ENCODE results near the gene CAPN7.

CAPN7 gene

DNA sequence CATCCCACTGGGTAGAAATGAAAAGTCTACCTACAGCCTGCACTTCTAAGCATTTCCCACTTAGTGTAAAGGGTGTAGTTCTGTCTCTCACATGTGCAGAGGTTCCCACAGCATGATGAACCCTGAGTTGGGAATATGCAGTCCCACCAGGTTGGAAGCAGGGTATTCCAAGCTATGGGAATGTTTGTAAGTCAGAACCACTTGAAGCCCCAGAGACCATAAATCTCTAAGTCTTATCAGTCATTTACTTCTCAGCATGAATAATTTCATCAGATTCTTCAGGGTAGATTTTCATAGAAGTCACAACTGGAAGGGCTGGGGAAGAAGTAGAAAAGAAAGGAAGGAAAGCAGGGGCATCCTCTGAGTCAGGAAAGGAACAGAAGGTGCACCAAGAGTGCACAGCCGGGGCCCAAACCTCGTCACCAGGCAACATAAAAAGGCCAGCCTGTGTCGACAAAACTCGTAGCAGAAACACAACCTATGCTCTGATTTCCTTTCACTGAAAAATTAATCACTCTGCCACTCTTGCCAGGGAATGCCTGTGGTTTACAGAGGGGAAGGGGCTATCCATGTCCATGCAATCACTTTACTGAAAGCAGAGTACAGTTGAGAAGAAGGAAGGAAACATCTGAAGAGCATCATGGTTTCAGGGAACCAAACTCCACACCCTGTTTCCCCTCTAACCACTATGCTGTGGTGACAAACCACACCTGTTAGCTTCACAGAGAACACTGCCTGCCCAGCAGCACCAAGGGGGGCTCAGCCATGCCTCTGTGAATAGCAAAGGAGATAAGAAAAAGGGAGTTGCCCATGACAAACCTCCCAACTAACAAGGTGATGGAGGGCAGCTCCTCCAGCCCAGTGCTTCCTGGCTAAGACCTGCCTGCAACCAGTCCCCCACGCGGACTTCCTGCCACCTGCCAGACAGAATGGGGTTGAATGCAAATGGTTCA, 85.8 kb downstream of the CAPN7 start:
- TF ChIP-seq, protein P1, sequence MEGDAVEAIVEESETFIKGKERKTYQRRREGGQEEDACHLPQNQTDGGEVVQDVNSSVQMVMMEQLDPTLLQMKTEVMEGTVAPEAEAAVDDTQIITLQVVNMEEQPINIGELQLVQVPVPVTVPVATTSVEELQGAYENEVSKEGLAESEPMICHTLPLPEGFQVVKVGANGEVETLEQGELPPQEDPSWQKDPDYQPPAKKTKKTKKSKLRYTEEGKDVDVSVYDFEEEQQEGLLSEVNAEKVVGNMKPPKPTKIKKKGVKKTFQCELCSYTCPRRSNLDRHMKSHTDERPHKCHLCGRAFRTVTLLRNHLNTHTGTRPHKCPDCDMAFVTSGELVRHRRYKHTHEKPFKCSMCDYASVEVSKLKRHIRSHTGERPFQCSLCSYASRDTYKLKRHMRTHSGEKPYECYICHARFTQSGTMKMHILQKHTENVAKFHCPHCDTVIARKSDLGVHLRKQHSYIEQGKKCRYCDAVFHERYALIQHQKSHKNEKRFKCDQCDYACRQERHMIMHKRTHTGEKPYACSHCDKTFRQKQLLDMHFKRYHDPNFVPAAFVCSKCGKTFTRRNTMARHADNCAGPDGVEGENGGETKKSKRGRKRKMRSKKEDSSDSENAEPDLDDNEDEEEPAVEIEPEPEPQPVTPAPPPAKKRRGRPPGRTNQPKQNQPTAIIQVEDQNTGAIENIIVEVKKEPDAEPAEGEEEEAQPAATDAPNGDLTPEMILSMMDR (IDR thresholded peaks at IDR 0.05): peak; percentile 7
- Histone ChIP-seq H3K27me3 (no peaks in the 10 kb centered on the region), H3K9me3 (no peaks in the 10 kb centered on the region), H3K4me1 (ENCODE audit: control insufficient read depth in 1 of 2, insufficient read depth in 1 of 2, low read depth in 1 of 2, low read length in 1 of 2) (peaks cover 100% of the 10 kb centered on the region in 2 experiments), H3K4me3 (ENCODE audit: low read depth in 1 of 2, low read length in 1 of 2) (peak overlapping the region; percentile 36 to 40), H3K27ac (peak overlapping the region; percentile 93), H3K36me3 (no peaks in the 10 kb centered on the region)

DNA sequence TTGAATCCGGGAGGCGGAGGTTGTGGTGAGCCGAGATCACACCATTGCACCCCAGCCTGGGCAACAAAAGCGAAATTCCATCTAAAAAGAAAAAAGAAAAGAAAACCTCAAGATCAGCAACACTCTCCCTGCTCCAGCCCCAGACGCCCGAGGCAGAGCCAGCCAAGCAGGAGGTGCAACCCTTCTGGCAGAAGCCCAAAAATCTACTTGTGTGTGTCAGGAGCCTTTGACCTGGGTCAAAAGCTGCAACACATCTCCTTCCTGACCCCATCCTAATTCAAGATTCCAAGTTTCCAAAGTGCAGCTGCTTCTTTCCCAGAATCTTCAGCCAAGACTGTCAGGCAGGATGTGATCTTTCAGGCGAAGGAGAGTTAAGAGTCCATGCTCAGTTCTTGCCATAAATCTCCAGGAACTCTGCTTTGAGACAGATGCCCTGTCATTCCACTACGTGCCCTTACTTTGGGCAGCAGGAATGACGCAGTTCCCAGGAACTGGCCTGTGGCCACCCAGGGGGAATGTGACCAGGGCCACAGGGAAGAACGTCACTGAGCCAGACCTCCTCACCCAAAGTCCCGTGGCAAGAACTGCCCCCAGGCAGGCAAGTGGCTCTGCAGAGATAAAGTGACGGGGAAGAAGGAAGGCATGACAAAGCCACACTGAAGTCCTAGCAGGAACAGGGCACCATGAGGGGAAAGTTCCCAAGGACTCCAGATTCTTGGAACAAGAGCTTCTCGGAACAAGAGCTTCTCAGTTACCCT, 86.9 kb downstream of the CAPN7 start:
- H3K4me1 ChIP-seq (ENCODE audit: control insufficient read depth in 1 of 2, insufficient read depth in 1 of 2, low read depth in 1 of 2, low read length in 1 of 2): peaks cover 98 to 100% of the 10 kb centered on the region in 2 experiments
- H3K27ac ChIP-seq: peak overlapping the region; percentile 93
- TF ChIP-seq, protein P1 (IDR thresholded peaks at IDR 0.05): no peak

DNA sequence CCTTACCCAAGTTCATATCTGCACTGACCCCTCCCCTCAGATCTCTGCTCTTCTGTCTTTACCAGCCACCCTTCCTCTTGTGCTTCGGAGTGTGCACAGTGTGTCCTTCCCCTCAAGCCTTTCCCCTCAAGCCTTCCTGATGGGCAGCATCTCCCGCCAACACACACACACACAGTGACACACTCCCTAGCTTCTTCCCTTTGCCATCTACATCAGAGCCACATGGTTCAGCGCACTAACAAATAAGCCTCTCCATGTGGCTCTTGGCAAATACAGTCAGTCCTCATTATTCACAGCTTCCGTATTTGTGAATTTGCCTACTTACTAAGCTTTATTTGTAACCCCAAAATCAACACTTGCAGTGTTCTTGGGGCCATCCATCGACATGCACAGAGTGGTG, 88.9 kb downstream of the CAPN7 start:
- H3K27ac ChIP-seq: peak overlapping the region; percentile 93
- TF ChIP-seq, protein P1 (IDR thresholded peaks at IDR 0.05): no peak

More for the DNA sequence above, 86.9 kb downstream of the CAPN7 start:
- Histone ChIP-seq H3K27me3 (no peaks in the 10 kb centered on the region), H3K9me3 (no peaks in the 10 kb centered on the region), H3K36me3 (no peaks in the 10 kb centered on the region), H3K4me3 (ENCODE audit: low read depth in 1 of 2, low read length in 1 of 2) (peak overlapping the region; percentile 36 to 49)

DNA sequence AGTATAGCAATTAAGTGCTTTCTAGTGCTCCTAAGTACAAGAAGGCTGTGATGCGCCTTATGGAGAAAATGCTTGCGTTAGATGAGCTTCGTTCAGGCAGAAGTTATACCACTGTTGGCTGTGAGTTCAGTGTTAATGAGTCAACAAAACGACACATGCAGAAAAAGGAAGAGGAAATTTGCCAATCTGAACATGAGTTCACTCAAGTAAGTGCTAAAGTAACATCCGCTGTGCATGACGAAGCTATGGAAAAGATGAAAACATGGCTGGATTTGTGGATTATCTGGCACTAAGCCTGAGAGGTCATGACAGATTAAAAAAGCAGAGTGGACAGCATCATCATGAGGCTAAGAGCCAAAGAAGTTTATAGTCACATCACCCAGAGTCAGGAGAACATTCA, 89.5 kb downstream of the CAPN7 start:
- TF ChIP-seq, protein P1 (IDR thresholded peaks at IDR 0.05): peak; percentile 31
- H3K27ac ChIP-seq: peak overlapping the region; percentile 93
- H3K4me3 ChIP-seq (ENCODE audit: low read depth in 1 of 2, low read length in 1 of 2): peak overlapping the region; percentile 49 to 58
- no peaks in the 10 kb centered on the region for H3K9me3 ChIP-seq
- no peaks in the 10 kb centered on the region for H3K27me3 ChIP-seq
- H3K4me1 ChIP-seq (ENCODE audit: control insufficient read depth in 1 of 2, insufficient read depth in 1 of 2, low read depth in 1 of 2, low read length in 1 of 2): peaks cover 95 to 100% of the 10 kb centered on the region in 2 experiments
- H3K36me3 ChIP-seq: no peaks in the 10 kb centered on the region

More for the DNA sequence above, 88.9 kb downstream of the CAPN7 start:
- Histone ChIP-seq H3K9me3 (no peaks in the 10 kb centered on the region), H3K36me3 (no peaks in the 10 kb centered on the region), H3K4me1 (ENCODE audit: control insufficient read depth in 1 of 2, insufficient read depth in 1 of 2, low read depth in 1 of 2, low read length in 1 of 2) (peaks cover 95 to 100% of the 10 kb centered on the region in 2 experiments), H3K4me3 (ENCODE audit: low read depth in 1 of 2, low read length in 1 of 2) (peak overlapping the region; percentile 49 to 58), H3K27me3 (no peaks in the 10 kb centered on the region)

DNA sequence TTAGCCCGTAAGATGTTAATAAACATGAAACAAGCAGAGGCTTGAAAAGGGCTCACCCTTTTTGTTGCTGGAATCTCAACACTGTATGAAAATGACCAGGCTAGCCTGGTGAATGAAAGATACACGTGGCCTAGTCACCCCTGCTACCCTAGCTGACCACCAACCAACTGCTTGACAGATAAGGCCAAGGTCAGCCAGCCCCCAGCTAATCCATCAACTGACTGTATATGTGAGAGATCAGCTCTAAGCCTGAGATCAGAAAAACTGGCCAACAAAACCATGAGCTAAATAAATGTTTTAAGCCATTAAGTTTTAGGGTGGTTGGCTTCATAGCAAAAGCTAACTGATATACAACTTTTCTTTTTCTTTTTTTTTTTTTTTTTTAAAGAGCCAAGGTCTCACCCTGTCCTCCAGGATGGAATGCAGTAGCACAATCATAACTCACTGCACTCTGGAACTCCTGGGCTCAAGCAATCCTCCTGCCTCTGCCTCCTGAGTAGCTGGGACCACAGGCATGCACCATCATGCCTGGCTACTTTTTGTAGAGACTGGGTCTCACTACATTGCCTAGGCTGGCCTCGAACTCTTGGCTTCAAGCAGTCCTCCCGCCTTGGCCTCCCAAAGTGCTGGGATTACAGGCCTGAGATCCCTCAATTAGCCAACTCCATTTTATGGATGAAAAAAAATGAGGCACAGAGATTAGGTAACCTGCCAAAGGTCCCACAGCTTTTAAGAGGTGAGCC, 91.7 kb downstream of the CAPN7 start:
- H3K4me1 ChIP-seq (ENCODE audit: control insufficient read depth in 1 of 2, insufficient read depth in 1 of 2, low read depth in 1 of 2, low read length in 1 of 2): peaks cover 78 to 85% of the 10 kb centered on the region in 2 experiments
- H3K4me3 ChIP-seq (ENCODE audit: low read depth in 1 of 2, low read length in 1 of 2): no peak overlapping the region
- no peaks in the 10 kb centered on the region for H3K27me3 ChIP-seq
- peaks cover 16% of the 10 kb centered on the region for H3K36me3 ChIP-seq
- H3K27ac ChIP-seq: peak overlapping the region; percentile 93
- H3K9me3 ChIP-seq: no peaks in the 10 kb centered on the region
- TF ChIP-seq, protein P1 (IDR thresholded peaks at IDR 0.05): no peak

All from neutrophil (primary cell).